Amniotic stem cell (primary cell): Measurements from ENCODE around the gene FAM228B.
"Not testable (repeated sequence)": the region's sequence is repeated elsewhere in the genome, so short reads cannot be mapped to it uniquely, and the experiment has no call there.

Source experiments
- DNase-seq: peaks from one replicate; lab custom pipeline; 2025; lab: John Stamatoyannopoulos, UW

Gene FAM228B

DNA sequence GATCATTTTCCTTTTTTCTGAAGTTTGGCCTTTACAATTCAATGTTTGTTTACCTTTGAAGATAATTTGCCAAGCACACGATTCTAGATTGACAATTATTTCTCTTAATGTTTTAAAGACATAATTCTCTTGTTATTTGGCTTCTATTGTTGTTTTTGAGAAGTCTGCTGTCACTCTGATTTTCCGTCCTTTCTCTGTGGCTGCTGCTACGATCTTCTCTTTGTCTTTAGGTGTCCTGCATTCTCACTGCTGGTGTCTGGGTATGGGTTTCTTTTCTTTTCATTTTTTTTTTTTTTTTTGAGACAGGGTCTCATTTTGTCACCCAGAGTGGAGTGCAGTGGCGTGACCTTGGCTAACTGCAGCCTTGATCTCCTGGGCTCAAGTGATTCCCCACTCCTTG lies 36.4 kb downstream of the FAM228B start:
- no peak for DNase-seq

DNA sequence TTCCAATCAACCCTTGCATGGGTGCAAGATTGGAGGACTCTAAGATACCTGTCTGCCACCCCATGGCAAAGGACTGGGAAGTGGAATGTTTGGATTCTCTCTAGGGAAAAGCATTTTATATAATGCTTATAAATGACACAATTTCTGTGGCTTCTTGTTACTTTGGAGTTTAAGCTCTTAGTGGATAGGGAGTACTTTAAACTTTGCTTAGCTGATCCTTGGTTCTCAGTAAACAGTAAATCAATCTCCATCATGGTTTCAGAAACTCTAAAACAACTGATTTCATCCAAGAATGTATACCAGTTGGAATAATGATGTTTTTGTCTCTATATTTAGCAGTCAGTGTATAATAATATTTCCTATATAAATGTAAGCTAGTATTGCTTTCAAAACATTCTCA lies 37.5 kb downstream of the FAM228B start:
- DNase-seq: no peak

DNA sequence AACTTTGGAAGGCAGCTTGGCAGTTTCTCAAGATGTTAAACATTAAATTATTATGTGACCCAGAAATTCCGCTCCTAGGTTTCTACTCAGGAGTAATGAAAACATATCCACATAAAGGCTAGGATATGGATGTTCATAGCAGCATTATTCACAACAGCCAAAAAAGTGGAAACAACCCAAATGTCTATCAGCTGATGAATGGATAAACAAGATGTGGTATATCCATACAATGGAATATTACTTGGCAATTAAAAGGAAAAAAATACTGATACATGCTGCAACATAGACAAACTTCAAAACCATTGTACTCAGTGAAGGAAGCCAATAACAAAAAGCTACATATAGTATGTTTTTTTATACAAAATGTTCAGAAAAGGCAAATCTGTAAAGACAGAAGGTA lies 39.2 kb downstream of the FAM228B start:
- DNase-seq: no peak

DNA sequence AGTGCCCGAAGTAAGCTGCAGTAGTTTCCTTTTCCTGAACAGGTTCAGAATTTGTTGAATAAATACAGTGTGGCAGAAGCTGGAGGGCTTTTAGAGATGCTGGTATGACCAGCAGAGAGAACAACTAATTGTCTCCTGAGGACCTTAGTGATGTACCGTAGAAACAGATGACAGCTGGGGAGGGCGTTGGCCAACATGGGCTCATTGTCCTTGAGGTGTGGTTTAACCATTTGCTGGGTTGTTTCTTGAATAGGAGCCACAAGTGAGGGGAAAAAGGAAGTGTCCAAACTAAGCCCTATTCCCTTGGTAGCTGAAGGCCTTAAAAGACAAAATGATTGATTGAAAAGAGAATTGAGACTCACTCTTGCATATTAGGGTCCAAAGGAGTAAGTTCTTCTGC lies 39.9 kb downstream of the FAM228B start:
- DNase-seq: no peak

DNA sequence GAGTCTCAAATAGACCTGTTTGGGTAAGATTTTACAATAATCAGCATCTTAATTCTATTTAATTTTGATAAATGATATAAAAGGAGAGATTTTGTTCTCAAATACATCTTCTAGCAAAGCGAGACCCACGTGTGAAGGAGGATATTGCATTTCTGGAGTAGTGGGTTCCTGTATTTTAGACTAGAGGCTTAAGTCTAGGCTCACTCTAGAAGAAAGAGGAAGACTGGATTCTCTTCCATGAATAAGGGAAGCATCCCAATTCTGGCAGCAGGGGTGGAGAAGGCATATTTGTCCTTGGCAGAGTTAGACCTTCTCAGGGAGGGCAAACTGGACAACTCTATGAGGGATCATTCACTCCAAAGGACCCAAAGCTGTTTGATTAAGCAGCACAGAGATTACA lies 40.3 kb downstream of the FAM228B start:
- DNase-seq: no peak

DNA sequence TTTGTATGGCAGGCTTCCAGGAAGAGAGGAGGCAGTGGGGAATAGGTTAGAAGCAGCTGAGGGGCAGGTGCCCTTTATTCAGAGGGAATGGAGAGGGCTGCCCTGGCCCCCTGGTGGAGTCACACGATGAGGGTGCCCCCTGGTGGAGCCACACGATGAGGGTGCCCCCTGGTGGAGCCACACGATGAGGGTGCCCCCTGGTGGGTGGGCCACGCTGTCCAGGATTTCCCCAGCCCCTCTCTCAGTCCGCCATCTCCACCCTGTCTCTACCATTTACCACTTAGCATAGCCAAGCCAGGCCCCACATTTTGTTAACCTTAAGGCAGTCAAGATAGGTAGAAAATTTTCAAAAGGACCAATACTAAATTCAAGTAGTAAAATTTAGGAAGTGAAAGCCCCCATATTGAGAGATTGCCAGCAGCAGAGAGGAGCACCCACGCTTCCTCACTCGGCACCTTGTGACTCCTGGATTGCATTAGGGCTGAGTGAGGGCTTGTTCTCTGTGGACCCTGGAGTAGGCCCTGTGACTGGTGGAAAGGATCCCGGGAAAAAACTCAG lies 41.2 kb downstream of the FAM228B start:
- DNase-seq: no peak

DNA sequence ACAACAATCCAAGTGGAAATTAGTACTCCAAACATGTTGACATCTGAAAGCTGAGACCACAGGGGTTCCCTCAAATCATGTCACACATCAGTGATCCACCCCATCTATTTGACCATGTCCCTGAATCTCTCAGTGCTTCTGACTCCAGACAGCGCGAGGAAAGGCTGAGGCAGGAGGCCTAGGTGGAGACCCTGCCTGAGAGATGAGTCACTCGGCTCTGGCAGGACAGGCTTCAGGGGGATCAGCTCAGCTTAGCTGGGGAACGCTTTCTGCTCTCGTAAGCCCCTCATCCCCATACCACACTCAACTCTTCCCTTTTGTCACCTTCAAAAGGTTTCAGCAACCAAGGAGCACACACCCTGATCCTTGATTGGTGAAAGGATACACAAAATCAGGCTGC lies 45.8 kb downstream of the FAM228B start:
- DNase-seq: no peak

DNA sequence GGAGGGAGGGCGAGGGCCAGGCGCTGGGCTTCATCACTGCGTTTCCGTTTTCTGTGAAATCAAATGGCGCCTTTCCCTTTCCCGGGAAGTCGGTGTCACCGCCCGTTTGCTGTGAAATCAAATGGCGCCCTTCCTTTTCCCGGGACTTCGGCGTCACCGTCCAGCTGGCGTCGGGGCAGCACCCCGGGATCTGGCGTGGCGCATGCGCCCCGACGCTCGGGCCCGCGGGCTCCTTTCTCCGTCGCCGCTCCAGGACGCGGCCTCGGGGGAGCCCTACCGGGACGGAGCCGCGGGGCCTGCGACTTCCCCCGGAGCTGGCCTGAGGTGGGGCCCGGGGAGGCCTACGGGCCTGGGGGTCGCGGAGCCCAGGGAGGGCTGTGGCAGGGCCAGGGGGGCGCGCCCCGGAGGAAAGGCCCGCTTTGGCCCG lies 51.6 kb downstream of the FAM228B start, which contains the start of gene FAM228A:
Gene FAM228A, plus strand, starts transcription at position 203 of the 427 bp plus-strand sequence. CDS start 428 bp downstream, outside the sequence.
- DNase-seq: no peak

DNA sequence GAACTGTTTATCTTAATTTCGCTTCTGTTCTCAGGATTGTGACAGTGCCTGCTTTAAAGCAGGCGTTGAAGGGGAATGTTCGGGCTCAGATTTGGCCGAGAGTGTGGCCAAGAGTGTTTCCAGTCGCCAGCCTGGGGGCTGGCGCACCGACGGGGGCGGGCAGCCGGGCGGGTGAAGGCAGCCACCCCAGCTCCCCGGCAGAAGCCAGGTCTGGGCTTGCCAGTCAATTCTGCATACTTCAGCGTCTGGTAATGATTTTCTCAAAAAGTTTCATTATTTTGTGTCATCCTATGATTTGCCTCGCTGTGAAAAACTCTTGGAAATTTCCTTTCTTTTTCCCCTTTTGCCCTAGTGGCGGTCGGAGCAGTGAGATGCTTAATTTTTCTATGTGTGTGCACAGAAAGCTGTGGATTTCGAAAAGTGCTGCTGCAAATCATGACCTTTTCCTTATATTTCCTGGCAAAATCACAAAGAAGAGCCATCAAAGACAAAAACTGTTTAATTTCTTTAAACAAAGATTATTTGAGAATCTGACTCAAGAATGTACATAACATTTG lies 52.4 kb downstream of the FAM228B start:
- no peak for DNase-seq

DNA sequence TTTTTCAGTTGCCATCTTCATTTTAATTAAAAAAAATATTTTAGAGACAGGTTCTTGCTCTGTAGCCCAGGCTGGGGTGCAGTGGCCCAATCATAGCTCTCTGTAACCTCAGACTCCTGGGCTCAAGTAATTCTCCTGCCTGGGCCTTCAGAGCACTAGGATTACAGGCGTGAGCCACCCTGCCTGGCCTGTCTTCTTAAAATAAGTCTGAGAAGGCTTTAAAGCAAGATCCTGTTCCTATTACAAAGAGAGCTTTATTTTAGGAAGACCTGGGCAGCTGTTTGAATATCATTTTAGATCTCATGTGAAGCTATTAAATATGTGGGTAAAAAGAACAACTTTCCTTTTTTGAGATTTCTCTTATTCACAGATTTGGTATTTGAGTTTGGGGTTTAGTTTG lies 53.1 kb downstream of the FAM228B start:
- no peak for DNase-seq

DNA sequence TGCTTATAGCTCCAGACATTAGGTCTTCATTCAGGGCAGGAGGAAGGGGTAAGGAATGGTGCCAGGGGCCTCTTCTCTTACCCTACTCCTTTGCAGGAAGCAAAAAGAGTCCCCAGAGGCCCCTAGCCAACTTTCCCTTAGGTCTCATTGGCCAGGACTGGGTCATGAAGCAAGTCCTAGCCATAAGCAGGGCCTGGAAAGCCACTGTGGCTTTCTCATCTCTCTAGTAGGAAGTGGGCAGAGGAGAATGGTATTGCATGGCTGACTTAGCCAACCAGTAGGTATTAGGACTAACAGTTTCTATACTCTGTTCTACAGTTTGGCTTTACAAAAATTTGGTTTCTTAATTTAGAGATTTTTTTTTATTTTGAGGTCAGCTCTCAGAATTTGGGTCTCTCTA lies 56.4 kb downstream of the FAM228B start:
- no peak for DNase-seq

DNA sequence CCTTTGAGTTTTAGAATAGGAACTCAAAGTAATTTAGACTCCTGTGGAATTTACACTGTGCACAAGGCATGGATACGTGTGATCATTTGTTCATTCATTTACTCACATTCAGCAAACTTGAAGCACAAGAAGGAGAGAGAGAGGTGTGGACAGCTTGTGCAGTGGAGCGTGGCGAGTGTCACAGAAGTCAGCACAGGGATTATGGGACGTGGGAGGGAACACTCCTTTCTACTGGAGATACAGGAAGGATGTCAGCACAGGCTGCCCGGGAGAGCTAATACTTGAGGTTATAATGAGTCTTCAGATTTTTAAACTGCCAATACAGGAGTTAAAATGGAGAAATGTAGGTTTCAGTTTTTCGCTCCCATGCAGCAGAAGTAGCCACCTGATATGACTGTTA lies 58.6 kb downstream of the FAM228B start:
- no peak for DNase-seq

DNA sequence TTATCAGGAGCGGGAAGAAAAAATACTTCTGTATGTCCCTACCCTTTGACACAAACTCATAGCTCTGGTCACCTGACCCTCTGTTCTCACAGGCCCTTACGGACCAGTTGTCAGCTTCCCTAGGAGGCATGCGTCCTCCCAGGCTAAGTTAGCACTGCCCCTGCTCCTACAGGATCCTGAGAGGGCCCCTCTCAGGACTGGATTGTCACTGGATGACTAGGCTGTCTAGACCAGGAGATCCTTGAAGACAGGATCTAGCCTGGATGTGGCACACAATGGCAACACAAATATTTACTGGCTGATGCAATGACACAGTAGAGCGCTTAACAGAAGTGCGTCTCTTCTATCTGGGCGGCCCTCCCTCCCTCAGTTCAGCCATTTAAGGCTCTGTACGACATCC lies 59.2 kb downstream of the FAM228B start:
- no peak for DNase-seq

DNA sequence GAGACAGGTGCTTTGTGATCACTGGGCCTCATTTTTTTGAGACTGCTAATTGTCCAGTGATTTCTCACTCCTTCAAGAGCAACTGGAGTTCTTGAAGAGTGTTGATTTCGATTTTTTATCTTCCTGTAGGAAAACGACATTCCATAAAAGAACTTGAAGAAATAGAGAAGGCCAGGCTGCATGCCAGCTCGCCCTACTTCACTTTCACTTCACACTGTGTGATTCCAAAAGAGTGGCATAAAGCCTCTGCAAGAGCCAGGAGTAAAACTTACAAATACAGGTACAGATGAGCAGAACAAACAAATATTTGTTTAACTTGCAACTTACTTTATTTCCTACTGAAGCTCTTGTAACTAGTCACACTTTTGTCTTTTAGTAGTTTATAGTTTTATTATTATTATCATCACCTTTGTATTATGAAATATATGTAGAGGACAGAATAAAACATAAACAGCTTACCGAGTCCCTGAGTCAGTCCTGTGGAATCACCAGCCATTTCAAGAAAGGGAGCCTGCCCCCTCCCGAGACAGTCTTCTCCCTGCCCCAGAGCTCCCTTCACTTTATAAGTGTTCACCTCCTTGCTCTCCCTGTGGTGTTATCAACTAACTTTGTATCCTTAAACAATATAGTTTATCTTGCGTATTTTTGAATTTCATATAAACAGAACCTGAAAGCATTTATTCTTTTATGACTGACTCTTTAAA lies 60.2 kb downstream of the FAM228B start:
- DNase-seq: no peak

DNA sequence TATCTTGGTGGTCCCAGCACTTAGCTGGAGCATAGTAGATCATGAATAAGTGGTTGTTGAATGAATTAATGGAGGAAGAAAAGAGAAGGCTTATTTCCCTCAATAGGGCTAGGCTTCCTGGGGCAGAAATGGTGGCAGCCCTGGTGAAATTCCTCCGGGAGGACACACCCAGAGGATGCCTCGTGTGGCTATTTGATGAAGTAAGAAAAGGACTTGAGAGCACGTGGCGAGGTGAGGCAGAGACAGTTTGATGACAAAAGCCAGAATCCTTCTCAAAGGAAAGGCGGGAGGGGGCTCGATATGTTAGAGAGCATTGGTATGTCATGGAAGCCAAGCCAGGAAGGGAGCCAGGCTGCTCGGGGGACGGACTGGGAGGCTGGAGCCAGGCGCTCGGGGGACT lies 66.3 kb downstream of the FAM228B start:
- no peak for DNase-seq

DNA sequence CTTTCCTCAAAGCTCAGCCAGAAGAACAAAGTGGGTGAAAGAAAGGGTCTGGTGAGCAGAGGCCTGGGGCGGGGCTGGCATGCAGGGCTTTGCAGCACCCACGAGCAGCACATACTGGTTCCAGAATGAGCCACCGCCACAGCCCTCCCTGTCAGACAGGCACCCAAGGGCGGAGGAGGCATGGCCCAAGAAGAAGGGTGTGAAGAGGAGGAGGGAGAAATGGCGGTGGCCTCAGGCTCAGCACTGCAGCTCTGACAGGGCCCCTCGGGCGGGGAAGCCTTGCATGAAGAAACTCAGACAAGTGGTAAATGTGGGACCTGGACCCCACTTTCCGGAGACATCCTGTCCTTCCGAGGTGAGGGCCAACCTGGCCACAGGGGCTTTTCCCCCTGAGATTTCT lies 67.2 kb downstream of the FAM228B start:
- DNase-seq: no peak

DNA sequence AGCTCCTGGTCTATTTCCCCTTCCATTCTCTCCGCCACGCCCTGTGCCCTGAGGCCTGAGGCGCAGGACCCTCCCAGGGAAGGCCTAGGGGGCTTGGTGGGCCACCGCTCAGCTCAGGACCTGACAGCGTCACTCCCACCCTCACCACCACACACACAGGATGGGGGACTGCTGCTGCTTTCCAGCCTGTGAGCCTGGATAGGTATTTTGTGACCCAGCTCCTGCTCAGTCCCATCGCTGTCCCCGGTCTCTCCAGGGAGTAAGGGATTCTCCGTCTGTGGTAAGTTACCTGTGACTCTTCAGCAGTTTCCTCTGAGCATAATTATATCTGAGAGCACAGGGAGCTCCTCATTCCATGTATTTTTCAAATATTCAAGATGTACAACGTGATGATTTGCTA lies 67.9 kb downstream of the FAM228B start:
- no peak for DNase-seq

DNA sequence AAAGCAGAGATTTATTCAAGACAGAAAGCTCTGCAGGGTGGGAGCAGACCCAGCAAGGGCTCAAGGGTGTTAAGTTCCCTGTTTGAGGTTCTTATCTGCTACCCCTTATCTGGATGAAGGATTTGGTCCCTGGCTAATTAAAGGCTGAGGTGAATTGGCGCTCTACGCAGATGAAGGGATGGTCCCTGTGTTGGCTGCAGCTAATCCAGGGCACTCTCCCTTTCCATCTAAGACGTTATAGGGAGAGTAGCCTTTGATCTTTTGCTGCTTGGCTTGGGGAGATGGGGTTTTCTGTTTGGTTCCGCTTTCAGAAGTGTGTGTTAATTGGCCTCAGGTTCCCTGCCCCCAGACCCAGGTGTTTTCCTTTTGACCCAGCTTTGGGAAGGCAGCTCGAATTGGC lies 68.6 kb downstream of the FAM228B start:
- no peak for DNase-seq

DNA sequence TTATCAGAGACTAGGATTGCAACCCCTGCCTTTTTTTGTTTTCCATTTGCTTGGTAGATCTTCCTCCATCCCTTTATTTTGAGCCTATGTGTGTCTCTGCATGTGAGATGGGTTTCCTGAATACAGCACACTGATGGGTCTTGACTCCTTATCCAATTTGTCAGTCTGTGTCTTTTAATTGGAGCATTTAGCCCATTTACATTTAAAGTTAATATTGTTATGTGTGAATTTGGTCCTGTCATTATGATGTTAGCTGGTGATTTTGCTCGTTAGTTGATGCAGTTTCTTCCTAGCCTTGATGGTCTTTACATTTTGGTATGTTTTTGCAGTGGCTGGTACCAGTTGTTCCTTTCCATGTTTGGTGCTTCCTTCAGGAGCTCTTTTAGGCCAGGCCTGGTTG lies 73.9 kb downstream of the FAM228B start:
- DNase-seq: not testable (repeated sequence)

DNA sequence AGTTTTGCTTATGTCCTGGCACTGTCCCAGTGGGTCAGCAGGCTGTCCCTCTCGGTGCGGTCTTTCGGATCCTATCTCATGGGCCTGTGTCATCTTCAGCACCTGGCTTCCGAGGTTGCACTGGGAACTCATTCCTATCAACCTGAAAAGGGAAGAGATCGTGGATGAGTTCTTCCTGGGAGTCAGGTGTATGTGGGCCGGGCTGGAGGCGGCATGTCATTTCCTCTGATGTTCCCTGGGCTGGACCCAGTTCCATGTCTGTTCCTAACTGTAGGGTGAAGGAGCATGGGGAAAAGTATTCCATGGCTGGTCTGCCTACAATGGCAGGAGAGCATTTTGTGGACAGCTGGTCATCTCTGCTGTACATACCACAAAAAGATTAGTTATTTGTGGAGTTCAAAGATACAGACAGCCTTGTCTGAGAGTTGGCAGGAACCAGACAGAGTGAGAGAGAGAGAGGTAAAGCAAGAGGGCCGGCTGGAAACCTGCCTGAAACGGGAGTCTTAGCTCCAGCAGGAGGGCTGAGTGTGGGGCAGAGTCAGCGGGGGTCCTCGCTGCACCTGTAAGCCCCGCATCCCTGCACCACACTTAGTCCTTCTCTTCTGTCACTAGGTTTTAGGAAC lies 76.8 kb downstream of the FAM228B start:
- no peak for DNase-seq

DNA sequence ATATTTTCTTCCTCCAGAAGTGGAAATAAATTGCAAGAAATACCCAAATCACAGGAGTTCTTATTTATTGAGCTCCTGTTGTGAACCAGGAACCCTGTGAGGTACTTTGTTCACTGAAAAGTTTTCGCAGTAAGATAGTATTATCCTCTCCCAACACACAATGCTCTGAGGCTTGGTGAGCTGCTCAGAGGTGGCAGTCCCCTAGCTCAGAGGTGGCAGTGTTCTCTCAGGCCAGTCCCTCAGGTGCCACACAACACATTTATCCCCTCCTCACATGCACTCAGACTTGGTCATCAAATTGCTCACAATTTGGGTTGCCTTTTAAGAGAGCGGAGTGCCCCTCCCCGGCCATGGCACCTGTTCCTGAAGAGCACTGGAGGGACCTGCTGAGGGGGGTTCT lies 77.5 kb downstream of the FAM228B start:
- no peak for DNase-seq

DNA sequence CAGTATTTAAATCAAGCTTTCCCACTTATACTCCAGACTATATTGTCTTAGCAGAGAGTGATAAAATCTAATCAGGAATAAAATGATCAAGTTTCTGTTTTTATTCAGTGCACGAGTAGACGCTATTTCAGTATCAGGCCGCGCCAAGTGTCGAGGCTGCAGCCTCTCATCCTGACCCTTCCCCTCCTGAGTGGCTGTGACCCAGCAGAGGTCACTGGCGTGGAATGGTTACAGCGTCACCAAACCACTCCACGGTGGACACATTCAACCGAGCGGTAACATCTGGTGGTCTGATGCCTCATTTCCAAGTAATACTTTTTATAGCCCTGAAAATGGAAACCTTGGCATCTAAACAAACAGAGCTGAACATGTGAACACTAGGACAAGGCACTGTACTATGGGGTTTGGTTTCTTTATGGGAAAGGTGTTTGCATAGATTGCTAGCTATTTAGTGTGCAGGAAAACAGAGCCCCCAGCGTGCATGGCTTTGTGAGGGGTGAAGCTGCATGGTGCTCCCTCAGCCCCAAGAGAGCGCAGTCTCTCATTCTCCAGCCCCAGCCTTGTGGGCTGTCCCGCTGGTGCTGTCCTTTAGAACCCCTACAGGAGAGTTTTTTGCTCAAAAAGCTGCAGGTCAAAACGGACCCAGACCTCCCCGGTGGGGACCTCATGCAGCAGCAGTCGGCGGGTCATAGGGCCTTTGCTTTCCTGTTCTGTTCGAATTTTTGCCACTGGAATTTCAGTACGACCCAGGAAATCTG lies 79.9 kb downstream of the FAM228B start:
- DNase-seq: no peak

DNA sequence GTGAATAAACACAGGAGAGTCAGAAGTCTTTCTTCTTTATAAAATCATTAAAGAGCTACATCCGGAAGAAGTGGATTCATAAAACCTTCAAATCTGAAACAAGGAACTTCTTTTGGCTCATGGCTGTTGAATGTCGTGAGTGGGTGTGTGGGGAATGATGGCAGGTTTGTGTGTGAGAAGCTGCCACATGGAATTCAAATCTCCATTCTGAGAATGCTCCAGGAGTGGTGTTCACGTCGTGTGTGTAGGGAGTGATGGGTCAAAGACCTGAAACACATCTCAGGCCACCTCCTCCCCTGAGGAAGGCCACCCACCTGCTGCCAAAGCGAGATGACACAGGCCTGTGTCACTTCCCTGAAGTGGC lies 80.5 kb downstream of the FAM228B start:
- no peak for DNase-seq
